HepG2 (cell line): ENCODE results near the gene OR11L1. TPM values are rescaled to one million over a fixed set of nuclear protein-coding genes. Genes with fewer than 3 reads are reported as not detected.

Source experiments
- ATAC-seq: fragments of 200-7000 bp; cut with Tn5 transposase; 3 replicates; pipeline ENCODE4 v1.9.1; 2020; ENCODE audit warnings: mild to moderate bottlenecking, moderate library complexity
- BruUV-seq: library from RNA; stranded (reverse); fragments of 400-500 nt; replicated peaks from 2 replicates; lab custom pipeline; 2021; lab: Mats Ljungman, UMichigan
- CTCF ChIA-PET: fragments of 300-600 bp; formaldehyde crosslinking; extraction: SDS; loops from one replicate; lab custom pipeline; 2021; ENCODE audit warnings: low total read pairs, inconsistent platforms, low intra/inter-chr PET ratio; lab: Yijun Ruan, JAX
- POLR2A ChIA-PET: fragments of 350-600 bp; sonication (Branson Sonifier 250); formaldehyde crosslinking; loops from one replicate; lab custom pipeline; 2020; ENCODE audit warnings: antibody characterized with exemption, inconsistent platforms; lab: Yijun Ruan, JAX
- DNase-seq: peaks from one replicate; pipeline ENCODE4 v3.0.0-alpha.2; 2015; ENCODE audit warnings: low spot score
- FAIRE-seq: peaks from 3 replicates; lab custom pipeline; 2011; peaks lifted over from hg19 to GRCh38; lab: Jason Lieb, UNC
- H2AFZ ChIP-seq: one replicate; pipeline ENCODE4 v1.6.1; 2011; ENCODE audit warnings: low read length, inconsistent platforms
- H3K27ac ChIP-seq: fragments of 300-600 bp; 3 replicates; pipeline ENCODE4 v1.8.0; 2011; ENCODE audit warnings: mixed run types, mild to moderate bottlenecking, mixed read lengths, low read length, inconsistent platforms; ENCODE audit not compliant: insufficient read depth; ENCODE audit errors: extremely low read length
- H3K27me3 ChIP-seq, 2 experiments: fragments of 200-600 bp in 1 of 2; 2 replicates in 1 of 2; 3 replicates in 1 of 2; pipeline versions ENCODE4 v1.6.0 to v1.8.0; 2011; ENCODE audit warnings: low read length in 2 of 2, mild to moderate bottlenecking in 2 of 2, moderate library complexity in 2 of 2, inconsistent platforms in 1 of 2; ENCODE audit not compliant: insufficient read depth in 2 of 2, control insufficient read depth in 1 of 2
- H3K36me3 ChIP-seq, 2 experiments: fragments of 200-600 bp in 1 of 2; replicated peaks in 1 of 2; 2 replicates in 1 of 2; 3 replicates in 1 of 2; pipeline versions ENCODE4 v1.5.1 to v1.8.0; 2011; ENCODE audit warnings: low read length in 2 of 2, inconsistent platforms in 1 of 2; ENCODE audit not compliant: insufficient read depth in 2 of 2, control insufficient read depth in 1 of 2
- H3K4me1 ChIP-seq: 2 replicates; pipeline ENCODE4 v1.5.1; 2012; ENCODE audit warnings: low read length, inconsistent platforms; ENCODE audit not compliant: insufficient read depth
- H3K4me2 ChIP-seq: 2 replicates; pipeline ENCODE4 v1.6.0; 2011; ENCODE audit warnings: low read depth, low read length, inconsistent platforms
- H3K4me3 ChIP-seq, 3 experiments: fragments of 200-600 bp in 1 of 3; sonication (generic), shearing (Covaris generic) in 1 of 3; replicated peaks in 1 of 3; 2 replicates each; pipeline ENCODE4 v1.5.1; 2011 to 2016; ENCODE audit warnings: low read length in 3 of 3, inconsistent platforms in 2 of 3, low read depth in 2 of 3, mild to moderate bottlenecking in 2 of 3, control low read depth in 1 of 3, mixed read lengths in 1 of 3; ENCODE audit not compliant: insufficient read depth in 1 of 3
- H3K79me2 ChIP-seq: one replicate; pipeline ENCODE4 v1.6.1; 2011; ENCODE audit warnings: low read length, inconsistent platforms; ENCODE audit not compliant: insufficient read depth
- H3K9ac ChIP-seq: 2 replicates; pipeline ENCODE4 v1.6.0; 2011; ENCODE audit warnings: mild to moderate bottlenecking, low read depth, low read length, inconsistent platforms; ENCODE audit not compliant: insufficient read depth
- H3K9me3 ChIP-seq: 2 replicates; pipeline ENCODE4 v1.5.1; 2012; ENCODE audit warnings: mild to moderate bottlenecking, low read length
- H4K20me1 ChIP-seq: 2 replicates; pipeline ENCODE4 v1.6.0; 2011; ENCODE audit warnings: inconsistent platforms, mild to moderate bottlenecking, low read length, moderate library complexity; ENCODE audit not compliant: insufficient read depth
- ATF7 ChIP-seq, 2 experiments: fragments of 450-650 bp in 1 of 2; sonication (generic) in 1 of 2; formaldehyde crosslinking in 1 of 2; IDR thresholded peaks; 2 replicates each; pipeline versions ENCODE4 v1.4.0 to v1.6.1; 2016 to 2020; ENCODE audit warnings: antibody characterized with exemption in 1 of 2, mild to moderate bottlenecking in 1 of 2, missing genetic modification reagents in 1 of 2
- GATAD1 ChIP-seq: IDR thresholded peaks from 2 replicates; pipeline ENCODE4 v1.6.1; 2016; ENCODE audit warnings: missing genetic modification reagents, missing compliant biosample characterization
- MNT ChIP-seq: fragments of 450-650 bp; IDR thresholded peaks from 2 replicates; pipeline ENCODE4 v1.6.1; 2016
- PAWR ChIP-seq: sonication (generic); formaldehyde crosslinking; IDR thresholded peaks from 2 replicates; pipeline ENCODE4 v1.4.0; 2020; ENCODE audit warnings: missing genetic modification reagents, mild to moderate bottlenecking, borderline replicate concordance
- RBFOX2 ChIP-seq: fragments of 200-400 bp; formaldehyde crosslinking; IDR thresholded peaks from 2 replicates; pipeline ENCODE4 v1.6.1; 2017; ENCODE audit warnings: low read depth, mild to moderate bottlenecking, low read length
- STAT6 ChIP-seq: sonication (generic); formaldehyde crosslinking; IDR thresholded peaks from 2 replicates; pipeline ENCODE4 v1.4.0; 2020; ENCODE audit warnings: missing genetic modification reagents, mild to moderate bottlenecking, borderline replicate concordance
- TCF7L2 ChIP-seq: IDR thresholded peaks from 2 replicates; pipeline ENCODE4 v1.6.1; 2011; ENCODE audit warnings: mild to moderate bottlenecking, low read depth, low read length, moderate library complexity
- ZBTB37 ChIP-seq: sonication (generic); formaldehyde crosslinking; IDR thresholded peaks from 2 replicates; pipeline ENCODE4 v1.4.0; 2020; ENCODE audit warnings: mild to moderate bottlenecking, missing genetic modification reagents
- ZKSCAN5 ChIP-seq: sonication (generic); formaldehyde crosslinking; IDR thresholded peaks from 2 replicates; pipeline ENCODE4 v1.5.1; 2020; ENCODE audit warnings: mild to moderate bottlenecking, missing genetic modification reagents
- ZNF235 ChIP-seq: sonication (generic); formaldehyde crosslinking; IDR thresholded peaks from 2 replicates; pipeline ENCODE4 v1.8.1; 2023; ENCODE audit warnings: mild to moderate bottlenecking, missing genetic modification reagents, borderline replicate concordance
- ZNF263 ChIP-seq: sonication (generic); formaldehyde crosslinking; IDR thresholded peaks from 2 replicates; pipeline ENCODE4 v1.4.0; 2020; ENCODE audit warnings: missing genetic modification reagents
- ZNF326 ChIP-seq: sonication (generic); formaldehyde crosslinking; IDR thresholded peaks from 2 replicates; pipeline ENCODE4 v1.4.0; 2020; ENCODE audit warnings: missing genetic modification reagents, borderline replicate concordance
- ZNF557 ChIP-seq: sonication (generic); formaldehyde crosslinking; IDR thresholded peaks from 2 replicates; pipeline ENCODE4 v1.4.0; 2020; ENCODE audit warnings: missing genetic modification reagents
- WGBS: methylation state at CpG from one replicate; pipeline ENCODE4 v1.1.6; 2017; ENCODE audit warnings: low lambda C conversion rate; 5-methylcytosine and 5-hydroxymethylcytosine counted together
- in situ Hi-C: cut with HindIII; loops from 2 replicates; pipeline ENCODE4 v1.10.0; 2017; ENCODE audit warnings: low pct_unique_long_range_greater_than_20kb; ENCODE audit not compliant: extremely low pct_ligation_motif_present
- intact Hi-C: fragments of 100-400 bp; cut with micrococcal nuclease; formaldehyde crosslinking; loops from one replicate; pipeline ENCODE4 v1.10.0; 2022; ENCODE audit not compliant: unreplicated experiment
- polyA plus RNA-seq, 8 experiments: library from polyadenylated mRNA; depleted of rRNA in 3 of 8; stranded (reverse) in 7 of 8; unstranded in 1 of 8; fragments of >200 nt; fragmentation: Illumina TruSeq in 4 of 8; extraction: Trizol in 4 of 8; gene quantifications; 2 replicates each; pipeline versions ENCODE4 v1.2.1 to v1.2.3, GENCODE V29; 2011 to 2016; ENCODE audit warnings: low read depth in 4 of 8, missing spikeins in 1 of 8, mixed read lengths in 1 of 8; ENCODE audit not compliant: insufficient read depth in 1 of 8
- total RNA-seq, 5 experiments: library from RNA; depleted of rRNA; stranded (reverse); fragments of >200 nt; fragmentation: Illumina TruSeq; extraction: Trizol; gene quantifications; 2 replicates each; pipeline ENCODE4 v1.2.3, GENCODE V29; 2016; ENCODE audit warnings: low read depth in 1 of 5

Gene OR11L1
- total and polyA plus RNA-seq, 2 of the 13 experiments (the other 11 are each of a cell fraction or from before 2014, with no cell fraction given), result not detected

- BruUV-seq, result no TSS peak
- Histone ChIP-seq H3K36me3 (no peaks in the 10 kb centered on the region), H3K27me3 (no peaks in the 10 kb centered on the region), H3K9me3 (peaks cover 33% of the 10 kb centered on the region), H3K4me1 (no peaks in the 10 kb centered on the region), H4K20me1 (no peaks in the 10 kb centered on the region), H3K4me2 (no peak overlapping the region), H3K4me3 (no peak overlapping the region), H3K9ac (no peak overlapping the region), H3K27ac (no peak overlapping the region), H3K79me2 (no peaks in the 10 kb centered on the region), H2AFZ (no peak overlapping the region)
- ChIA-PET POLR2A (no interaction called here), CTCF (no interaction called here)
- in situ Hi-C loops, result no loop called here
- DNase-seq (no peak), FAIRE-seq (no peak), ATAC-seq (no peak)
- TF ChIP-seq ZNF557 (CRISPR knock-in tag) (no peak), ZKSCAN5 (CRISPR knock-in tag) (no peak), ATF7 (IDR thresholded peaks at IDR 0.05) (0 out of 2 replicates have a peak, but pooled peaks have one; percentile 5), ATF7 (CRISPR knock-in tag; IDR thresholded peaks at IDR 0.05) (no peak), MNT (0 out of 2 replicates have a peak, but pooled peaks have one; percentile 4), TCF7L2 (no peak)
- intact Hi-C loops, result no loop called here
- WGBS, result 0% methylated on average over 2 of the region's 2 CpGs
Measured at GRCh38 chr1:247812637-247813036, 29.1 kb downstream of the OR11L1 start.

- no peak for ATAC-seq
- no peak overlapping the region for H2AFZ ChIP-seq
- no peaks in the 10 kb centered on the region for H4K20me1 ChIP-seq
- in situ Hi-C loops (no loop called here), intact Hi-C loops (no loop called here)
- no TSS peak for BruUV-seq
- H3K27me3 ChIP-seq, result no peaks in the 10 kb centered on the region
- no peak for FAIRE-seq
- ChIA-PET POLR2A (no interaction called here), CTCF (no interaction called here)
- DNase-seq, result no peak
- no peaks in the 10 kb centered on the region for H3K36me3 ChIP-seq
- no peaks in the 10 kb centered on the region for H3K4me1 ChIP-seq
- no peak overlapping the region for H3K4me2 ChIP-seq
- H3K9ac ChIP-seq, result no peak overlapping the region
- no peak overlapping the region for H3K4me3 ChIP-seq
- 2% methylated on average over 2 of the region's 2 CpGs for WGBS
- peaks cover 69% of the 10 kb centered on the region for H3K9me3 ChIP-seq
- no peaks in the 10 kb centered on the region for H3K79me2 ChIP-seq
- H3K27ac ChIP-seq, result no peak overlapping the region
- TF ChIP-seq RBFOX2 (no peak), ZNF235 (CRISPR knock-in tag) (no peak), ZNF263 (CRISPR knock-in tag) (no peak), PAWR (CRISPR knock-in tag) (no peak), GATAD1 (CRISPR knock-in tag) (no peak), ZNF326 (no peak), ZBTB37 (CRISPR knock-in tag) (no peak), STAT6 (CRISPR knock-in tag) (no peak)
Measured at GRCh38 chr1:247797518-247797917, 44.2 kb downstream of the OR11L1 start.
